ENCODE measurements around the gene PER1.

DNA sequence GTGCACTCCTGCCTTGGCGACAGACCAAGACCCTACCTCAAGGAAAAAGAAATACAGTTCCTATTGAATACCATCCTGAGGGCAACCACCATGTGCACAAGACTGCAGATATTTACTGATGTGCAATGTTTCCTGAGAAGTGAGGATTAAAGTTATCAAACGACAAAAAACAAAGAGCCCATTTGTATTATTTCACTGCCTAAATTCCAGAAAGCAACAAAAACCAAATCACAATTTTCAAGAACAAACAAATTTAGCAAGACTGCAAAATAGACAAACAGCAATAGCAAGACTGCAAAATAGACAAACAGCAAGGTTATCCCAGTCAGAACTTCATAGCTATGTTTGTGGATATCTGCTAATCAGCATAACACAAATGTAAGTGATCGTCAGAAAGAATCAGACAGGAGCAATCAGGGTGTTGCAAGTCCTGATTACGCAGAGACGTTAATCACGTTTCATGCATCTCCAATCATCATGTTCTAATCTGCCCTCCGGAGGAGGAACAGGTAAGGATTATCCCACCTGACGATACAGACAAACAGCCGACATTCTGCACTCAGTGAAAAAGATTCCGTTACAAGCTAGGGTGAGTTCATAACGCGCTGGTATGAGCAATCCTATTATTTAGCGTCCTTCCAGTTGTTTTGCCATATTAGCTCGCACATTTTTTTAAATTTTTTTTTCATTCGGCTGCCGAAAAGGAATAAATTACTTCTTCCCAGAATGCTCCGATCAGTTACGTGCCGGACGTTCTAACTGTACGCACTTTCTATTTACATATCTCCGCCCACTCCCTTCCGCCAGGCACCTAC is 21.1 kb upstream of the PER1 start:
- peak in 1 of 3 donors; percentile 25 for TF ChIP-seq CTCF (IDR thresholded peaks at IDR 0.05)
- TF ChIP-seq POLR2A (IDR thresholded peaks at IDR 0.05) = peak; percentile 100
- TF ChIP-seq POLR2AphosphoS5 (IDR thresholded peaks at IDR 0.05) = peak; percentile 94 to 100 (median 99)
